ENCODE measurements around the gene EPB41L2.
"Not testable (repeated sequence)": the region's sequence is repeated elsewhere in the genome, so short reads cannot be mapped to it uniquely, and the experiment has no call there.

Gene EPB41L2

DNA sequence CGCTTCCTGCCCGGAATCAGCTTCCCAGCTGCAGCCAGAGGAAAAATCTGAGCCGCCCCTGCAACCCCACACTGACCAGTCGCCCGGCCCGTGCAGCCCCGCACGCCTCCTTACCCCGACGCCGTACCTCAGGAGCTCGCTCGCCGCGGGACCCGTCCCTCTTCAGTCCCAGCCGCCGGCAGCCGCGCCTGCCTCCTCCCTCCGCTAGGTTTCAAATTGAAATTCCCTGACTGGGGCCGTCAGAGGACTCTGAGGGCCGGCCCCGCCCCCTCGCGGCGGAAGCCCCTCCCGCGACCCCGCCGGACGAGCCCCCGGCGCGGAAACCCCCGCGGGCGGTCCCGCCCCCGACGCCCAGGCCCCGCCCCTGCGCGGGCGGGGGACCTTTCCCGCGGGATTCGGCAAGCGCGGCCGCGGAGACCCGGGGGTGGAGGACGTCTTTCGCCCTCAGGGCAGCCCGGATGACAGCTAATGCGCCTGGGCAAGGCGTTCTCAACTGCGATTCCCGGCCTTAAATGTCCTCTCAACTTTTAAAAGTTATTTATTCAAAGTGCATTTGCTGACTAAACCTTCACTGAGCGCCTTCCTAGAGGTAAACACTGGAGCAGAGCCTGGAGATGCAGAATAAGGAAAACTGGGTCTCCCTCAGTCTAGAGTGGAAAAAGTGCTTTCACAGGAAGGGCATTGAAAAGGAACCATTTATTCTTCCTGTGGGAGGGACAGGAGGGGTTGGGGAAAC lies at the start of gene EPB41L2:
Gene EPB41L2 (minus strand): TSS at position 218 of the 736 bp plus-strand sequence. CDS start 106,760 bp downstream, outside the sequence.
- no peak for DNase-seq

DNA sequence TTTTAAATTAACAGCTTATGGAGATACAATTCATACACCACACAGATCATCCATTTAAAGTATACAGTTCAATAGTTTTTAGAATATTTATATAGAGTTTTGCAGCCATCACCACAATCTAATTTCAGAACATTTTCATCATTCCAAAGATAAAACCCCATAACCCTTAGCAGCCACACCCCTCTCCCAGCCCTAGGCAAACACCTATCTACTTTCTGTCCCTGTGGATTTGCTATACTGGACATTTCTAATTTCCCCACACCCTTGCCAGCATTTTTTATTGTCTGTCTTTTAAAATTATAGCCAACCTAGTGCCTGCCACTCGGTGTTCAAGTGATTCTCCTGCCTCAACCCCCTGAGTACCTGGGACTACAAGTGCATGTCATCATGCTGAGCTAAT lies 49.2 kb upstream of the EPB41L2 start:
- DNase-seq = no peak

DNA sequence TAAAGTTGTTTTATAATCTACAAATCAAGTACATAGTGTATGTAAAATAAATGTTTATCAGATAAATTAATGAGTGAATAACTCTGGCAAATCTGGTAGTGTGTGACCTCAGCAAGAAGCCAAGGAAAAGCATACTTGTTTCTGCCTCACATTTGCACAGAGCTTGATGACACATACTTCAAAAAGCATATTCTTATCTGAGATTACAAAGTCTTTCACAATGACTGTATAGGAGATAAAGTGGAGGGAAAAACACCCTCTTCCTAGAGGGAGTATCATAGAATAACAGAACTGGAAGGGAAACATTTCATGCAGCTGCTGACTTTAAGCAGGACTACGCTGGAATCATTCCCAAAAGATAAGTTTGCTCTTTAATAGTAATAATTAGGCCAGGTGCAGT lies 44.1 kb upstream of the EPB41L2 start:
- no peak for DNase-seq

DNA sequence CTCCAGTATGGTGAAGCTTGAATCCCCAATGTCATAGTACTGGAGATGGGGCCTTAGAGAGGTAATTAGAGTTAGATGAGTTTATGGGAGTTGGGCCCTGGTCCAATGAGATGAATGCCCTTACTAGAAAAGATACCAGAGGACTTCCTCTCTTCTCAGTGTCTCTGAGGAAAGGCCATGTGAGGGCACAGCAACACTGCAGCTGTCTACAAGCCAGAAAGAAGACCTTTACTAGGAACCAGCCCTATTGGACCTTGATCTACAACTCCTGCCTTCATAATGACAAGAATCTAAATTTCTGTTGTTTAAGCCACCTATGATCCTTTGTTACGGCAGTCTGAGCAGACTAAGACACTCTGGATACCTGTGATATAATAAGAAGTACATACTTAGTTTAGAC lies 40.9 kb upstream of the EPB41L2 start:
- no peak for DNase-seq

DNA sequence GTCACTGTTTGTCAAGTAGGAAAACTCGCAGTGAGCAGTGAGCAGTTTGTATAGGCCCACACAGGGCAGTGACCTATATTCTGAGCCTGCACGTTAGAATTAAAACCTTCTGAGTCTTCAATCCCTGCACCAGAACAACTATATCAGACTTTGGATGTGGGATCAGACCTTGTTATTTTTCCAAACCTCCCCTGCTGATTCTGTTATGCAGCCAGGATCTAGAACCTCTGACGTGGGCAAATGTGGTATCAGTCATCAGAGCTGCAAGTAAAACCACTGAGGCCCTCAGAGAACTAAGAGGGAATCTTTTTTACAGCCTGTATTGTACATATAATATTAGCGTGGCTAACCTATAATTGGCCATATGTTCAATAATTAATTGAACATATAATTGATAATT lies 40.3 kb upstream of the EPB41L2 start:
- DNase-seq = no peak

DNA sequence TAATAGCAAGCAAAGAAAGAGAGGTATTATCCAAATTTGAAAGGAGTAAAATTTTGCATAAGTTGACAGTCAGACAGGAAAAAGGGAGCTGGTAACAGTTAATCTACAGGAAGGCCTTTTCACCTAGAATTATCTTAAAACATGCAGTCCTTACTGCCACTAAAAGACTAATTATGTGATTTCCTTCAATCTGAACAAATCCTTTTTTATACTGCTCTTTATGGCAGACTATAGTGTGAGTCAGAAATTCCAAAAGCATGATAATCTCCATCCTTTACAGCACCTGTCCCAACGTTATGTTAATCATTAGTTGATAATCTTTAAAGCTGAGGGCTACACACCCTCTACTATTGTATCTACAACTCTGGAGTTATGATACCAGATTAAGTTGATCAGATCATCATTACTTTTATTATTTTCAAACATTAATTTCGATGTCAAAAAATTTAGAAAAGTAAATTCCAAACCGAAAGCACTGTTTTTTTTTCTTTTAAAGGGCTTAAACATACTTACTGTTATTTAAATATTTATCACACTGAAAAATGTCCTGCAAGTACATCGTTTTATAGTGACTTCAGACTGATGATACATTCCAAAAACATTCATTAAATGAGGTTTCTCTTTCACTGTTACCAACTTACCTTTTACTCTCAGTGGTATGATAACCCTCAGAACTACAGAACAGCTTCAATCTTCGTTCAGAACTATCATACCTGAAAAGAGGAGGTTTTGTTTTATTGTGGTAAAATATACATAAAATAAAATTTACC lies 39.1 kb upstream of the EPB41L2 start:
- no peak for DNase-seq

DNA sequence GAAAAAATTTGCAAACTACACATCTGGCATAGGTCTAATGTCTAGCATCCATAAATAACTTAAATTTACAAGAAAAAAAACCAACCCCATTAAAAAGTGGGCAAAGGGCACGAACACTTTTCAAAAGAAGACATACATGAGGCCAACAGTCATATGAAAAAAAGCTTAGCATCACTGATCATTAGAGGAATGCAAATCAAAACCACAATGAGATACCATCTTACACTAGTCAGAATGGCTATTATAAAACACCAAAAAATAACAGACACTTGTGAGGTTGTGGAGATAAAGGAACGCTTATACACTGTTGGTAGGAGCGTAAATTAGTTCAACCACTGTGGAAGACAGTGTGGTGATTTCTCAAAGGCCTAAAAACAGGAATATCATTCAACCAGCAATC lies 33.7 kb upstream of the EPB41L2 start:
- DNase-seq = no peak

DNA sequence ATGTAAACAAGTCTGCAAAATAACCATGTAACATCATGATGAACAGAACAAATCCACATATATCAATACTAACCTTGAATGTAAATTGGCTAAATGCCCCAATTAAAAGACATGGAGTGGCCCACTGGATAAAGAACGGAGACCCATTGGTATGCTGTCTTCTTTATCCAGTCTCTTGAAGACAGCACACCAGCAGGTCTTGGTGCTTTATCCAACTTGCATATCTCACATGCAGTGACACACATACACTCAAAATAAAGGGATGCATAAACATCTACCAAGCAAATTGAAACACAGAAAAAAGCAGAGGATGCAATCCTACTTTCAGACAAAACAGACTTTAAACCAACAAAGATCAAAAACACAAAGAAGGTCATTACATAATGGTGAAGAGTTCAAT lies 30.3 kb upstream of the EPB41L2 start:
- no peak for DNase-seq

DNA sequence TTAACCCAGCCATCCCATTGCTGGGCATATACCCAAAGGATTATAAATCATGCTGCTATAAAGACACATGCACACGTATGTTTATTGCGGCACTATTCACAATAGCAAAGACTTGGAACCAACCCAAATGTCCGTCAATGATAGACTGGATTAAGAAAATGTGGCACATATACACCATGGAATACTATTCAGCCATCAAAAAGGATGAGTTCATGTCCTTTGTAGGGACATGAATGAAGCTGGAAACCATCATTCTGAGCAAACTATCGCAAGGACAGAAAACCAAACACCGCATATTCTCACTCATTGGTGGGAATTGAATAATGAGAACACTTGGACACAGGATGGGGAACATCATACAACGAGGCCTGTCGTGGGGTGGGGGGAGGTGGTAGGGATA lies 28.9 kb upstream of the EPB41L2 start:
- DNase-seq = not testable (repeated sequence)

DNA sequence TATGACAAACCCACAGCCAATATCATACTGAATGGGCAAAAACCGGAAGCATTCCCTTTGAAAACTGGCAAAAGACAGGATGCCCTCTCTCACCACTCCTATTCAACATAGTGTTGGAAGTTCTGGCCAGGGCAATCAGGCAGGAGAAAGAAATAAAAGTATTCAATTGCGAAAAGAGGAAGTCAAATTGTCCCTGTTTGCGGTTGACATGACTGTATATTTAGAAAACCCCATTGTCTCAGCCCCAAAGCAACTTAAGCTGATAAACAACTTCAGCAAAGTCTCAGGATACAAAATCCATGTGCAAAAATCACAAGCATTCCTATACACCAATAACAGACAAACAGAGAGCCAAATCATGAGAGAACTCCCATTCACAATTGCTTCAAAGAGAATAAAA lies 27.3 kb upstream of the EPB41L2 start:
- DNase-seq = not testable (repeated sequence)

DNA sequence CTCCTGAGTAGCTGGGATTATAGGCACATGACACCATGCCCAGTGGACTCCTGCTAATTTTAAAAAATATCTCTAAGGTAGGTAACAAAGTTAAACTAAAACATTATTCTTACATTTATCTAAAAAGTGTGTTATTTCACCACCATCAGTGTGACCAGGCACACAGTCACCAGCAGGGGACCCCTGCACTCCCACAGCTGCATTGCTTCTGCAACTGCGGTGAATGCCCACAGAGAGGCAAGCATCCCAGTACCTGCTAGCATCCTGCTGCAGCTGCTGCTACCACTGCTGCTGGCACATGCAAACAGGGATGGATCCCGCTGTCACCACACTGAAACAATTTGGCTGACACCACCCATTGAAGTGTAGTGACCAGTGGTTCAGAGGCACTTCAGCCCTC lies 21.9 kb upstream of the EPB41L2 start:
- DNase-seq = no peak

DNA sequence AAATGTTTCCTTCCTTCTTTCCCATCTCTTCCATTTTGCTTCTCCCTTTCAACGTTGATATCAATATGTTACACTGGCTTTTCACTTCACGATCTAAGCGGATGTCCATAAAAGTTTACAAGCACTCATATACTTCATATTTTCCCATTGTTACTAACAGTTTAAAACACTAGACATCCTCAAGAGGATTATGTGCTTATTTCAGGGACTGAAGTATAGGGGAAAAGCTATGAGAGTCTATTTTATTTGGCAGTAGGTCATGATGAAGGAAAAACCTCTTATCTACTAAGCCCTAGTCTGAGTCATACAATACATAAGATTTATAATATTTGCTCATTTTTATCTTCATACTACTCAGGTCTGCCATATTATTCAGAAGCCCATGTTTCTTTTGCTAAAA lies 20.6 kb upstream of the EPB41L2 start:
- DNase-seq = no peak

DNA sequence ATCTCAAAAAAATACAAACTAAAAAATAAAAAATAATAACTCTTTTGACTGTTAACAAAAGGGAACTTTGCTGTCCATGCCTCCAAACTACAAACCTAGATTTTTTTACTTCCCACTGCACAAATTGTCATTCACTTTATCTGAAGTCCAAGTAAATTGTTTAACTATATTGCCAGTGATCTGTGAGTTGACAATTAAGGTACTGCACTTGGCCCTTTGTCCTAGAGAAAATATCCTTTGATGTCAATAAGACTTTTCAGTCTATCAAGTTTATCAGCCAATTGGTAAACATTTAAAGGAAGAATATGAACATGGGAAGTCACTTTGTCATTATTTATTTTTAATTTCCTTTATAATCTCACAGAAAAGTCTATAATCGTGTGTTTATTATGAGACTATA lies 19.3 kb upstream of the EPB41L2 start:
- no peak for DNase-seq

DNA sequence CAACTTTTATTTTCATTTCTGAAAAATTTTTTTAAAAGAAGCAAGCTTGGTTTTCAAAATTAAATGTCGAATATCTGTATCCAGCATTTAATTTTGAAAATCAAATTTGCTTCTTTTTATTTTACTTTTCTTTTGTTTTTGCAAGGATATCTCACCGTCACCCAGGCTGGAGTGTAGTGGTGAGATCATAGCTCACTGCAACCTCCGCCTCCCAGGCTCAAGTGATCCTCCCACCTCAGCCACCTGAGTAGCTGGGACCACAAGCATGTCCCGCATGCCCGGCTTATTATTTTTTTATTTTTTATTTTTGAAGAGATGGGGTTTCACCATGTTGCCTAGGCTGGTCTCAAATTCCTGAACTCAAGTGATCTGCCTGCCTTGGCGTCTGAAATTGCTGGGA lies 17.0 kb upstream of the EPB41L2 start:
- no peak for DNase-seq

DNA sequence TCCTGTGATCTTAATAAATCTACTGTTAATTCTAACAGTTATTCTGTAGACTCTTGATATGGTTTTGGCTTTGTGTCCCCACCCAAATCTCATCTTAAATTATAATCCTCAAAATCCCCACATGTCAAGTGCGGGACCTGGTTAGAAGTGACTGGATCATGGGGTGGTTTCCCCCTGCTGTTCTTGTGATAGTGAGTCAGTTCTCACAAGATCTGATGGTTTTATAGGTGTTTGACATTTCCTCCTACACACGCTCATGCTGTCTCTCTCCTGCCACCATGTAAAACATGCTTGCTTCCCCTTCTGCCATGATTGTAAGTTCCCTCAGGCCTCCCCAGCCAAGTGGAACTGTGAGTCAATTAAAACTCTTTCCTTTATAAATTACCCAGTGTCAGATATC lies 10.5 kb upstream of the EPB41L2 start:
- DNase-seq = no peak

DNA sequence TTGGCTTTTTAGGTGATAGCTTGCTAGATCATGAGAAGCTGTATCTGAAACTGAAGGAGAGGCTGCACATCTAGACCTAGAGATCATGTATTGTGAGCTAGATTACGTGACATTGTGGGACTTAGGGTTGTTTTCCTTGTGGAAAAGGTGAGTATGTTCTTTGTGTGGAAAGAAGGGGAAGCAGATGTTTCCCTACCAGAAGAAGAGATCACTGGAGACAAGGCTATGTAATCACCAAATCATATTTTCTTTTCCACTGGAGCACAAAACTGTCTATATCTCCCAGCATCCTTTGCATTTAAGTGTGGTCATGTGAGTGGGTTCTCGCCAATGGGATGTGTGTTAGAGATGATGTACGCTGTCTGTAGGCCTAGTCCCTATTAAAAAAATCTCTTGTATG lies 7.0 kb upstream of the EPB41L2 start:
- DNase-seq = no peak

DNA sequence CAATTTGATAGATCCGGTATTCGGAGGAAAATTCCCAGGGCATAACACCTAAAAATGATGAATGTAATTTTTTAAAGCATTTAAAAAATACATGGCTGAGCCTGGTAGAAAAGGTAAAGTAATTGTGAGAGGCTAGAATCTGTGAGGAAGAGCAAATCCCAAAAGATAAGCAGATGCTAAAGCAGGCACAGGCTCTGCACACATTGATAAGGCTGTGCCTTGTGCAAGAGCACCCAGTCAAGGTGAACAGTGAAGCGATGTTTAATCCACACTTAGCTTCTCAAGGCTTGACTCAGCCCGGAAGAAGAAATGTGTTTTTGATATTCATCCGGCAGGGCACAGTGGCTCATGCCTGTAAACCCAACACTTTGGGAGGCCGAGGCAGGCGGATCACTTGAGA lies 5.1 kb upstream of the EPB41L2 start:
- DNase-seq = no peak

DNA sequence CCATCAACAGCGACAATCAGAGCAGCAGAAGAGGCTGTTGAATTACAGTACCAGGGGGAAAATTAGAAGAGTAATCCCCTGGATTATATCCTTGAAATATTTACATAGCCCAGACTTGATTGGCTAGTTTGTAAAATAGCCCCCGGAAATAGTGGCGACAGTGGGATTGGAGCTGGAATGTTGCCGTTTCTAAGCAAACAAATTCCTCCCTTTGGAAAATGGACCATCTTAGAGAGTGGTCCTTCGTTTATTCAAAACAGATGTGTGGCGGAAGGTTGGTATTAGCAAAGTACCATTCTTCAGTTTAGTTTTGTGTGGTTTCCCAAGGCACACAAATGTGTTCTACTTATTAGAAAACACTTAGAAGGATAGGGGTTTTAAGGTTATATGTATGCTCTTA lies 4.5 kb upstream of the EPB41L2 start:
- DNase-seq = no peak

DNA sequence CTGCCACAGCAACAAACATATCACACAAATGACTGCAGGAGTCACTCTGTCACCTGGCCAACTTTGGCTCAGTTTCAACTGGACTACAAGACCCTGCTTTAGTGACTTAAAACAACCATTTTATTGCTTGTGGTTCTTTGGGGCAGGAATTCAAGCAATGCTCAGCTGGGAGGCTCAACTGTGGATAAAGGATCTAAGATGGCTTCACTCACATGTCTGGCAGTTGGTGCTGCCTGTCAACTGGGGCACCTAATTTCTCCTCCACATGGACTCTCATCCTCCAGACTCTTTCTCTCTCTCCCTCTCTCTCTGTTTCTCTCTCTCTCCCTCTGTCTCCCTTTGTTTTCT lies 2.8 kb upstream of the EPB41L2 start:
- DNase-seq = no peak

DNA sequence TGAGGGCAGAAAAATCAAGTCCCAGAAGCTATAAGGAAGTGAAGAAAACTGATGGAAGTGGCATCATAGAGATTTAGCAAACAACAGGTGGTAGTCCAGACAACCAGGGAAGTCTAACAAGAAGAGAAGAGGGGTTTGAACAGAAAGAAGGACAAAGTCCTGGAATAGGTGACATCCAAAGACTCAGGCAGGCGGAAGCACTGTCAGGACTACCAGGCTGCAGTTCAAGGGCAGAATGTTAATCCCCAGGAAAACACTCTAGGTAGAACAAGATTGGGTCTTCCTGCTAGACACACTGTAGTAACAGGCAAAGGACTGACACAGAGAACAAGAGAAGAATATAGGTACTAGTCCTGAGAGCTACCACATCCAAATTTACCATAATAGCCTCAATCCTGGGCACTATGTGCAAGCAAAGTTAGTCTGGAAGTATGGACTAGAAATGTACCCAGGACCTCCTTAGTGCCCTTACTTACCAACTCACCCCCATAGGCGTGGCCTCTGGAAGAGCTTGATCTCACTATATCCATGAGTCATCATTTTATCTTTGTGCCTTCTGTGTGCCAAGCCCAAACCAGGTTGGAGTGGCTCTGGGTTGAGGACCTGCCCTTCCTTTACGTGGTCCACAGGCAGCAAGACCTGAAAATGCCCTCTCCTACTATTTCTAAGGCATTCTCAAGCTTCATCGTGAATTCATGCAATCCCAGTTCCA lies 2.2 kb upstream of the EPB41L2 start:
- DNase-seq = no peak

DNA sequence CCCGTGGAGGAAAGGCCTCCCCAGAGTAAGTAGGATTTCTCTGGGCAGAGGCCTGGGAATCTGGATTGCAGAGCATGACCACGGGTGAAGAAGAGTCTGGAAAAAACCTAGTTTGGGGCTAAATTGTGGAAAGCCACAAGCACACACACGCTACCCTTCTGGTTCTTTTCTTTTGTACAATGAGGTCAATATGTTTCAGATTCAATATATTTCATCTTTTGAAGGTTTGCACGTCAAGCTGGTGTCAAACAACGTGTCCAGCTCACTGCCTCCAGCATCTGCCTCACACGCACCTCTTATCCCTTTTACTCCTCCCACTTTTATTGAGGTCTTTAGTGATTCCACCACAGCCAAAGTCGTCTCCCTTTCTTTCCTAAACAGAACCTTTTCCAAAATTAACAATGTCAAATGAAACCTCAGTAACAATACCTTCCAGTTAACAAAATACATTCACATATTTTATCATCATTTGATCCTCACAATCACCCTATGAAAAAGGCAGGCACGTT lies 773 bp upstream of the EPB41L2 start:
- no peak for DNase-seq

DNA sequence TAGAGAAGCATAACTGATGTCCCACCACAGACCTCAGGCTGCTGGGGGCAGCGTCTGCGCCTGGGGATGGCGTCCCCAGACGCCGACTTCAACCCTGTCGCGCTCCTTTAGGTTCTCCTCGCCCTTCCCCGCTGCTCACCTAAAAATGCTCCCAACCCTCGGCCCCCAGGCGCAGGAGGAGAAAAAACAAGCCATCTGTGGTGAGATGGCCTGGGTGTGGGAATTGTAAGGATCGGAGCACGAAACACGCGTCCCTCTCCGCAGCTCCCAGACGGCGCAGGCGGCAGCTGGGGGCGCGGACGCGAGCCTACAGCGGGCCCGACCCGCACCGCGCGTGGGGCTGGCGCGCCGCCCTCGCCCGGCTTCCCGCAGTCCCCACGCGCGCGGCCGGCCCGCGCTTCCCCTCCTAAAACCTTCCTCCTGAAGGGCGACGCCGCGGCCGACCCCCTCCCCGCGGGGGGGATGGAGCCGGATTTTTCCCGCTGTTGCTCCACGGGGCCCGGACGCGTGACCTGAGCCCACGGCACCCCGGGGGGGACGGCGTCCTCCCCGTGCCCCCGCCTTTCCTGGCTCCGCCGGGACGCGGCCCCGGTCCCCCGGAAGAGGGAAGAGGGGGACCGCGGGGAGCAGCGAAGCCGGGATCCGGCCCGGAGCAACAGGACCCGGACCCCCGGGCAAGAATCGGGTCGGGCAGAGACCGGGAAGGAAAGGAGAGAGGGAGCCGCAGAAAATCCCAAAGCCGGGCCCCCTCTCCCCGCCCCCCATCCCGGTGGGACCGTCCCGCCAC lies 611 bp downstream of the EPB41L2 start:
- no peak for DNase-seq

DNA sequence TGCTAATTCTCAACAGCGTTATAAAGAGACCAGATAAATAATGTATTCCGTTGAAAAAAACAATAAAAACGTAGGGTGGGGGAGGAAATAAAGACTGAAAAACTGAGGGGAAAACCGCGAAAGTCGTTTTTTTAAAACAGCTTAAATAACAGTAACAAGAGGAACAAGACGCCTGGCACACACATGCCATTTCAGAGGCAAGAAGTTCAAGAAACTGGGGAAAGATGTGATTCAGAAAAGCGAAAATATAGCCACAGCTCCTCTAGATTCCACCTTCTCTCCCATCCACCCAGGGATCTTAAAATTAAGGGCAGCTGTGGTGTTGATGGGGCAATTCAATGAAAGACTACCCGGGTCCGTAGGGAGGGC lies 1.3 kb downstream of the EPB41L2 start:
- no peak for DNase-seq
